ENCODE data around the gene CTBP2. TPM values are rescaled to one million over a fixed set of nuclear protein-coding genes. Genes with fewer than 3 reads are reported as not detected.
A peak's percentile ranks its signal among the peaks of the same experiment; 100 is the strongest.
"Not testable (repeated sequence)": the region's sequence is repeated elsewhere in the genome, so short reads cannot be mapped to it uniquely, and the experiment has no call there.

CTBP2 gene
- total RNA-seq, 2 donors from 2014 or later = 26.0 to 36.0 TPM

DNA sequence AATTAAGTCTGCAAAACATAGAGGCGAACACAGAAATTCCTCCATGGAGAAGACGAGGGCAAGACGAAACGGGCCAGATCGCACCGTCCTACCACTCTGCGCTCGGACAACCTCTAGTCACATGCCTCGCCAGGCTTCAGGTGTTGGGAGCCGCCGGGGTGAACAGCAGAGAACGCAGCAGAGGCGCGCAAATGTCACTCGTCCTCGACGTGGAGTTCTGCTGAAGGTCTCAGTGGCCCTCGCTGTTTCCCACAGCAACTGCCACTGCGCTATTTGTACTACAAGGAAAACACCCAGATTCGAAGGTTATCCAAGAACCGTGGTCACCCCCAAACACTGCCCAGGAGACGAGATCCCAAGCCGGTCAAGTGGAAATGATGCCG, 9.2 kb downstream of the CTBP2 start:
- Histone ChIP-seq H3K36me3 (no peaks in the 10 kb centered on the region), H3K4me3 (no peak overlapping the region), H3K9me3 (no peaks in the 10 kb centered on the region), H3K27ac (peak overlapping the region in 1 of 2 donors; percentile 97), H3K27me3 (no peaks in the 10 kb centered on the region), H3K4me1 (peaks cover 0 to 96% of the 10 kb centered on the region in 2 donors)
- TF ChIP-seq, protein P1, sequence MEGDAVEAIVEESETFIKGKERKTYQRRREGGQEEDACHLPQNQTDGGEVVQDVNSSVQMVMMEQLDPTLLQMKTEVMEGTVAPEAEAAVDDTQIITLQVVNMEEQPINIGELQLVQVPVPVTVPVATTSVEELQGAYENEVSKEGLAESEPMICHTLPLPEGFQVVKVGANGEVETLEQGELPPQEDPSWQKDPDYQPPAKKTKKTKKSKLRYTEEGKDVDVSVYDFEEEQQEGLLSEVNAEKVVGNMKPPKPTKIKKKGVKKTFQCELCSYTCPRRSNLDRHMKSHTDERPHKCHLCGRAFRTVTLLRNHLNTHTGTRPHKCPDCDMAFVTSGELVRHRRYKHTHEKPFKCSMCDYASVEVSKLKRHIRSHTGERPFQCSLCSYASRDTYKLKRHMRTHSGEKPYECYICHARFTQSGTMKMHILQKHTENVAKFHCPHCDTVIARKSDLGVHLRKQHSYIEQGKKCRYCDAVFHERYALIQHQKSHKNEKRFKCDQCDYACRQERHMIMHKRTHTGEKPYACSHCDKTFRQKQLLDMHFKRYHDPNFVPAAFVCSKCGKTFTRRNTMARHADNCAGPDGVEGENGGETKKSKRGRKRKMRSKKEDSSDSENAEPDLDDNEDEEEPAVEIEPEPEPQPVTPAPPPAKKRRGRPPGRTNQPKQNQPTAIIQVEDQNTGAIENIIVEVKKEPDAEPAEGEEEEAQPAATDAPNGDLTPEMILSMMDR (IDR thresholded peaks at IDR 0.05) = no peak
- DNase-seq (ENCODE audit: low spot score) = no peak

DNA sequence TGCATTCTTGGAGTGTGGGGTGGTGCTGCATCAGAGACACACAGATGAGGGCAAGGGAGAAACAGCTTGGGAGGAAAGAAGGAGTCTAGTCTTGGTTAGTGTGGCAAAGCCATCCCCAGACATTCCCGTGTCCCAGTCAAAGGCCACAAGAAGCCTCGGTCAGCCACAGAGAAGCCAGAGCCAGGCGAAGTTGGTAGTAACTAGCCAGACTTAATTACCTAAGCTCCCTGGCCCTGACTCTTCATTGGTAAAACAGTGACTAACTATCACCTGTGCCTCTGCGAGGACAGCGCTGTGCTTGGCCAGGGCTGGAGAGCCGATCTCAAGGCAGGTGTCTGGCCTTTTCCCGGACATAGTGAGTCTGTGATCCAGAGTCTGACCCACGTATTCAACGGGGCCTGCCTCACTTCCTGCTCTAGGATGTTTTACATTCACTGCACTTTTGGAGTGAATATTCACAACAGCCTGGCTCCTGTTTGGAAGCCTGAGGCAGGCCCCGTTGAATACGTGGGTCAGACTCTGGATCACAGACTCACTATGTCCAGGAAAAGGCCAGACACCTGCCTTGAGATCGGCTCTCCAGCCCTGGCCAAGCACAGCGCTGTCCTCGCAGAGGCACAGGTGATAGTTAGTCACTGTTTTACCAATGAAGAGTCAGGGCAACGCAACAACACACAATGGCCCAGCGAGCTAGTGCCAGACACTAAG, 9.8 kb downstream of the CTBP2 start:
- not testable (repeated sequence) for DNase-seq (ENCODE audit: low spot score); H3K36me3 ChIP-seq; H3K4me3 ChIP-seq; H3K27me3 ChIP-seq; H3K9me3 ChIP-seq
- peak overlapping the region in 1 of 2 donors; percentile 49 for H3K27ac ChIP-seq
- peaks cover 0 to 94% of the 10 kb centered on the region in 2 donors for H3K4me1 ChIP-seq

DNA sequence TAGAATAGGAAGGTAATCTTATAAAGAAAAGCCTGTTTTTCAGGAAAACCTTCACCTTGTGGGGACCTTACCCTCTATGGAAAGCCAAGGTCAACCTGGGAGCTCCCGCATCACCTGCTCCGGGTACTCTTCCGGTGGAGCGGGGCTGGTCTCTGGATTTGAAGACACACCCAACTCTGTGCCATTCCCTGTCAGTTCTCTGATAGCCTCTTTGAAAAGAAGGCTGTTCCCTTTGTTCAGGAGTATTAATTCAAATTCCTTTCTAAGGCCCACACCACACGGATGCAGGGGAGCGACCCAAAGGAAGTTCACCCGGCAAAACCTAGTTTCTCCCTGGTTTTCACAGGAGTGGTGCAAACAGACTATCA, 10.7 kb downstream of the CTBP2 start:
- TF ChIP-seq, protein P1 (IDR thresholded peaks at IDR 0.05) = no peak
- no peak overlapping the region for H3K4me3 ChIP-seq
- H3K9me3 ChIP-seq = no peaks in the 10 kb centered on the region
- no peaks in the 10 kb centered on the region for H3K36me3 ChIP-seq
- H3K27ac ChIP-seq = peak overlapping the region; percentile 49 to 64
- DNase-seq (ENCODE audit: low spot score) = no peak
- no peaks in the 10 kb centered on the region for H3K27me3 ChIP-seq
- peaks cover 0 to 94% of the 10 kb centered on the region in 2 donors for H3K4me1 ChIP-seq

DNA sequence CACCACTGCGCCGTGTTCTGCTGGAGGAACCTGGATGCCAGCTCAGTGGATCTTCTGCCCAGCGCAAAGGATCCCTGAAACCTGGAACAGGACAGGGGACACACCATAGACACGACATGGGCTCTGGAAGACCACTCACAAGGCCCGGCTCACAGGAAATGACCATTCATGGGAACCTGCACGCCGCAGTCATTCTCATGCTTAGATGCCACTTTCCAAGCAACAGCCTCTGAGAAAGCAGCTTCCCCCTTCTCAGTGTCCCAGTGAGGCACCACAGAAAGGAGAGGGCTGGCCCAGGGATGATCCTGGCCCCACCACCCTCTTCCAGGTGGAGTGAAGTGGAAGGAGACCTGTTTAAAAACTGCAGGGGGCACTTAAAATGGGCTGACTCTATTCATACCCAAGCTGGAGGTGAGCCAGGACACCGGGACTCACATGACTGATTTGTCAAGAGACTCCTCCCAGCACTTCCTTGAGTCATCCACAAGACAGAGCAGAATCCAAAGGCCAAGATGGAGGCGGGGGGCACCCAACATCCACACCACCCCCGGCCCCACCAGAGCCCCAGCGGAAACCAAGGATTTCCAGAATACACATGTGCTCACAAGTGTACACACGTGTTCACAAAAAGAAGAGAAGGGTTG, 11.2 kb downstream of the CTBP2 start:
- peak; percentile 87 for DNase-seq (ENCODE audit: low spot score)
- Histone ChIP-seq H3K27me3 (no peaks in the 10 kb centered on the region), H3K27ac (peak overlapping the region; percentile 49 to 64), H3K36me3 (no peaks in the 10 kb centered on the region), H3K9me3 (no peaks in the 10 kb centered on the region), H3K4me1 (peaks cover 0 to 94% of the 10 kb centered on the region in 2 donors), H3K4me3 (no peak overlapping the region)
- TF ChIP-seq, protein P1 (IDR thresholded peaks at IDR 0.05) = no peak

DNA sequence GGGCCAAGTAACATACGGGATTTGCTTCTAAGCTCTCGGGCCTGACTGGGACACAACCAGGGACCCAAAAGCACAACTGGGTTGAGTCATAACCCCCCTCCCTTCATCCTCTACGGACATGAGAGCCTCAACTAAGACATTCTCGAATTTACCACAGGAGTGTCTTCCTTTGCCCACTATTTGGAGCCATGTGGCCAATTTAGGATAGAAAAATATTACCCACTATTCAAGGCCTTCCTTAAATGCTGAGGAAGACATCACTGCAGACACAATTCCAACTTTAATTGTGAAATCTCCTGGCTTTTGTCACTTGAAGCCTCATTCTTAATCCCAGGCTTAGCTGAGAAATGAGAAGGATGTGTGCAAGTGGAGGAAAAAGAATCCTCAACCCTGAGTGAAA, 11.8 kb downstream of the CTBP2 start:
- H3K4me1 ChIP-seq = peaks cover 0 to 94% of the 10 kb centered on the region in 2 donors
- no peaks in the 10 kb centered on the region for H3K27me3 ChIP-seq
- H3K27ac ChIP-seq = peak overlapping the region; percentile 49 to 64
- no peaks in the 10 kb centered on the region for H3K9me3 ChIP-seq
- H3K36me3 ChIP-seq = no peaks in the 10 kb centered on the region
- no peak overlapping the region for H3K4me3 ChIP-seq
- TF ChIP-seq, protein P1 (IDR thresholded peaks at IDR 0.05) = no peak
- DNase-seq (ENCODE audit: low spot score) = no peak

DNA sequence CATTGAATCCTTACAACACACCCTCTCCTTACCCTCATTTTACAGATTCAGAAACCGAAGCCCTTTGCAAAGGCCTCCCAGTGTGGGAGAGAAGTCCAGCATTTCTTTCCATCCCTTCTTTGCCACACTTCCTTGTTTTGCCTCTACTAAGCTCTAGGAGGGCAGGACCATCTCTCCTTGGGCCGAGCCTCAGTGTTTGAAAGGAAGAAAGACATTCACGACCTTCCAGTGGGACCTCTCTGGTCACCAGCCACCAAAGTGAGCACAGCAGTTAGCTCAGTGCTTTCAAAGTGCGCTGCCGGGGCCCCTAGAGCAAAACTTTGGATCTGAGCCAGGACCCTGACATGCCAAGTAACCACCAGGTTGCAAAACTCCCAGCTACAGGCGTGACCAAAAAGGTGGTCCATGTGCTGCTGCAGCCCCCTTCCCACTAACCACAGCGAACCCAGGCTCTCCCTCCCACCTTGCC, 12.4 kb downstream of the CTBP2 start:
- no peaks in the 10 kb centered on the region for H3K9me3 ChIP-seq
- no peaks in the 10 kb centered on the region for H3K27me3 ChIP-seq
- peaks cover 0 to 91% of the 10 kb centered on the region in 2 donors for H3K4me1 ChIP-seq
- no peaks in the 10 kb centered on the region for H3K36me3 ChIP-seq
- DNase-seq (ENCODE audit: low spot score) = peak; percentile 75
- TF ChIP-seq, protein P1 (IDR thresholded peaks at IDR 0.05) = no peak
- no peak overlapping the region for H3K4me3 ChIP-seq
- H3K27ac ChIP-seq = peak overlapping the region; percentile 49 to 64
